Measurements from ENCODE around the gene TNFRSF8. TPM values are rescaled to one million over a fixed set of nuclear protein-coding genes. Genes with fewer than 3 reads are reported as not detected.
"Not testable (repeated sequence)": the region's sequence is repeated elsewhere in the genome, so short reads cannot be mapped to it uniquely, and the experiment has no call there.

TNFRSF8 gene
- total RNA-seq, 1 experiment from 2014 or later: 0.13 TPM

- ATAC-seq; H3K27me3 ChIP-seq (ENCODE audit: control insufficient read depth, insufficient read depth, low read length); H3K36me3 ChIP-seq (ENCODE audit: control insufficient read depth, insufficient read depth, low read length); in situ Hi-C loops (cut with HindIII; ENCODE audit: low pct_unique_long_range_greater_than_20kb, low sequenced_read_pairs); DNase-seq (ENCODE audit: low read depth, low spot score); H3K4me3 ChIP-seq (ENCODE audit: low read depth in 2 of 2, low read length in 2 of 2); intact Hi-C loops (cut with micrococcal nuclease; ENCODE audit: unreplicated experiment); H3K9me3 ChIP-seq (ENCODE audit: control insufficient read depth, insufficient read depth, low read depth, low read length); BruUV-seq (replicated peaks): not testable (repeated sequence)
- H3K4me1 ChIP-seq (ENCODE audit: control insufficient read depth, insufficient read depth, low read length): peaks cover 26% of the 10 kb centered on the region
- peak overlapping the region; percentile 59; the same call in 1 of the 2 replicates for H3K27ac ChIP-seq (ENCODE audit: low read length)
- POLR2A ChIA-PET: interaction anchor here (0.6 kb wide), 1 partner anchor 11 kb away, joined by 4 read pairs; no protein-coding TSS in a partner anchor
- CTCF ChIA-PET: interaction anchor here (0.6 kb wide), 1 partner anchor 9 kb away, joined by 3 read pairs; no protein-coding TSS in a partner anchor
Observed at GRCh38 chr1:12039824-12040456, 23.2 kb upstream of the TNFRSF8 start.

- peak; percentile 76 for TF ChIP-seq POLR2AphosphoS5 (IDR thresholded peaks at IDR 0.05; ENCODE audit: low read depth, low read length)
- TF ChIP-seq CTCF (IDR thresholded peaks at IDR 0.05): no peak
- TF ChIP-seq SIN3A (IDR thresholded peaks at IDR 0.05; ENCODE audit: borderline replicate concordance, insufficient read depth, low read depth, low read length): no peak
- TF ChIP-seq TCF7L2 (IDR thresholded peaks at IDR 0.05; ENCODE audit: low read depth, low read length): peak; percentile 98
- intact Hi-C loops (cut with micrococcal nuclease; ENCODE audit: unreplicated experiment): no loop called here
- in situ Hi-C loops (cut with HindIII; ENCODE audit: low pct_unique_long_range_greater_than_20kb, low sequenced_read_pairs): no loop called here
- Histone ChIP-seq H3K27ac (ENCODE audit: low read length) (peak overlapping the region; percentile 59; the same call in 1 of the 2 replicates), H3K4me1 (ENCODE audit: control insufficient read depth, insufficient read depth, low read length) (peaks cover 26% of the 10 kb centered on the region), H3K9me3 (ENCODE audit: control insufficient read depth, insufficient read depth, low read depth, low read length) (no peaks in the 10 kb centered on the region), H3K36me3 (ENCODE audit: control insufficient read depth, insufficient read depth, low read length) (no peaks in the 10 kb centered on the region), H3K27me3 (ENCODE audit: control insufficient read depth, insufficient read depth, low read length) (no peaks in the 10 kb centered on the region), H3K4me3 (ENCODE audit: low read depth in 2 of 2, low read length in 2 of 2) (no peak overlapping the region)
- BruUV-seq (replicated peaks): no TSS peak
- DNase-seq (ENCODE audit: low read depth, low spot score) (no peak), ATAC-seq (peak; percentile 81)
- ChIA-PET CTCF (no interaction called here), POLR2A (interaction anchor here (0.6 kb wide), 1 partner anchor 11 kb away, joined by 4 read pairs; no protein-coding TSS in a partner anchor)
Observed at GRCh38 chr1:12040457-12041051, 22.5 kb upstream of the TNFRSF8 start.

- ATAC-seq; H3K27me3 ChIP-seq (ENCODE audit: control insufficient read depth, insufficient read depth, low read length); intact Hi-C loops (cut with micrococcal nuclease; ENCODE audit: unreplicated experiment); H3K36me3 ChIP-seq (ENCODE audit: control insufficient read depth, insufficient read depth, low read length); in situ Hi-C loops (cut with HindIII; ENCODE audit: low pct_unique_long_range_greater_than_20kb, low sequenced_read_pairs); H3K27ac ChIP-seq (ENCODE audit: low read length); H3K4me3 ChIP-seq (ENCODE audit: low read depth in 2 of 2, low read length in 2 of 2); BruUV-seq (replicated peaks); DNase-seq (ENCODE audit: low read depth, low spot score); H3K9me3 ChIP-seq (ENCODE audit: control insufficient read depth, insufficient read depth, low read depth, low read length): not testable (repeated sequence)
- ChIA-PET POLR2A (interaction anchor here (0.7 kb wide), 1 partner anchor 1805 kb away, joined by 8 read pairs; no protein-coding TSS in a partner anchor), CTCF (interaction anchor here (0.6 kb wide), 1 partner anchor 25 kb away, joined by 3 read pairs; the partner anchor contains the start of gene MIIP)
- peaks cover 26% of the 10 kb centered on the region for H3K4me1 ChIP-seq (ENCODE audit: control insufficient read depth, insufficient read depth, low read length)
Observed at GRCh38 chr1:12044187-12044877, 18.8 kb upstream of the TNFRSF8 start.

DNA sequence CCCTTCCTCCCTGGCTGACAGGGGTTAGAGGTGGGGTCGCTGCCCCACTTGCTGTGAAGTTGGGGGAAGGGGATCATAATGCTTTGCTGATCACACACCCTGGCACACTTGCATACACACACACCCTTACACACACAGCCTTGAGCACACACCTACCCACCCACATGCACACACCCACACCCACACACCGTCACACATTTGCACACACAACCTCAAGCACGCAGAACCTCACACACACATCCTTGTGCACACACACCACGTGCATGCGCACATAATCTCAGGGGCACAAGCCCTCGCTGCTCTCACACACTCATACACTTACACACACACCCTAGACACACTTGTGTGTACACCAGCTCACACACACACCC is 16.4 kb upstream of the TNFRSF8 start:
- no peak overlapping the region for H3K4me3 ChIP-seq (ENCODE audit: low read depth in 2 of 2, low read length in 2 of 2)
- no TSS peak for BruUV-seq (replicated peaks)
- POLR2A ChIA-PET: no interaction called here

More for the DNA sequence above, 16.4 kb upstream of the TNFRSF8 start:
- no peaks in the 10 kb centered on the region for H3K36me3 ChIP-seq (ENCODE audit: control insufficient read depth, insufficient read depth, low read length)
- no peaks in the 10 kb centered on the region for H3K27me3 ChIP-seq (ENCODE audit: control insufficient read depth, insufficient read depth, low read length)
- in situ Hi-C loops (cut with HindIII; ENCODE audit: low pct_unique_long_range_greater_than_20kb, low sequenced_read_pairs) (no loop called here), intact Hi-C loops (cut with micrococcal nuclease; ENCODE audit: unreplicated experiment) (no loop called here)
- H3K4me1 ChIP-seq (ENCODE audit: control insufficient read depth, insufficient read depth, low read length): peaks cover 2% of the 10 kb centered on the region; the same call in 1 of the 2 replicates
- ATAC-seq (no peak), DNase-seq (ENCODE audit: low read depth, low spot score) (no peak)
- TF ChIP-seq CTCF (IDR thresholded peaks at IDR 0.05) (no peak), SIN3A (IDR thresholded peaks at IDR 0.05; ENCODE audit: borderline replicate concordance, insufficient read depth, low read depth, low read length) (no peak), POLR2AphosphoS5 (IDR thresholded peaks at IDR 0.05; ENCODE audit: low read depth, low read length) (no peak), TCF7L2 (IDR thresholded peaks at IDR 0.05; ENCODE audit: low read depth, low read length) (no peak), REST (IDR thresholded peaks at IDR 0.05; ENCODE audit: insufficient read depth in 1 of 2, low read depth in 2 of 2, low read length in 1 of 2) (no peak)
- H3K9me3 ChIP-seq (ENCODE audit: control insufficient read depth, insufficient read depth, low read depth, low read length): no peaks in the 10 kb centered on the region
- CTCF ChIA-PET: no interaction called here
- H3K27ac ChIP-seq (ENCODE audit: low read length): no peak overlapping the region

Measured in Panc1 (cell line).